Activated CD4-positive, alpha-beta T cell treated with anti-CD3 and anti-CD28 coated beads, Interleukin-2, amount 50 U/mL, for 24 hours (primary cell): Measurements from ENCODE around the gene CASP2.

ENCODE experiments used
- DNase-seq, 2 donors: peaks; one replicate each; pipeline ENCODE4 v3.0.0-alpha.2; 2020; ENCODE audit warnings: low read depth in 1 of 2, low spot score in 1 of 2

The CASP2 gene

GRCh38 chr7:143287935-143288826 is at the start of gene CASP2:
Gene CASP2, plus strand, starts transcription at chr7:143288351. Its CDS starts 105 bp downstream, at chr7:143288456.
- peak; percentile 97 to 98 for DNase-seq

- DNase-seq: no peak
These were observed 48.3 kb upstream of the CASP2 start for GRCh38 chr7:143239813-143240212.

- DNase-seq: peak in 1 of 2 donors; percentile 53
These were observed 47.6 kb upstream of the CASP2 start for GRCh38 chr7:143240291-143241168.

GRCh38 chr7:143242306-143242705 is 45.8 kb upstream of the CASP2 start:
- DNase-seq: no peak

- no peak for DNase-seq
These were observed 45.0 kb upstream of the CASP2 start for GRCh38 chr7:143243111-143243510.

- no peak for DNase-seq
These were observed 44.5 kb upstream of the CASP2 start for GRCh38 chr7:143243614-143244013.

GRCh38 chr7:143244321-143244720 is 43.8 kb upstream of the CASP2 start:
- DNase-seq: no peak

GRCh38 chr7:143245123-143245522 is 43.0 kb upstream of the CASP2 start:
- DNase-seq: no peak

GRCh38 chr7:143247372-143247771 is 40.8 kb upstream of the CASP2 start:
- no peak for DNase-seq

GRCh38 chr7:143248761-143249354 is 39.3 kb upstream of the CASP2 start:
- no peak for DNase-seq

GRCh38 chr7:143250199-143250598 is 38.0 kb upstream of the CASP2 start:
- DNase-seq: no peak

- no peak for DNase-seq
These were observed 37.3 kb upstream of the CASP2 start for GRCh38 chr7:143250822-143251221.

GRCh38 chr7:143252006-143252405 is 36.1 kb upstream of the CASP2 start:
- no peak for DNase-seq

GRCh38 chr7:143255564-143255963 is 32.6 kb upstream of the CASP2 start:
- no peak for DNase-seq

GRCh38 chr7:143256325-143256724 is 31.8 kb upstream of the CASP2 start:
- no peak for DNase-seq

- no peak for DNase-seq
These were observed 31.2 kb upstream of the CASP2 start for GRCh38 chr7:143256932-143257331.

- DNase-seq: no peak
These were observed 30.6 kb upstream of the CASP2 start for GRCh38 chr7:143257501-143257900.

- no peak for DNase-seq
These were observed 29.3 kb upstream of the CASP2 start for GRCh38 chr7:143258831-143259230.

GRCh38 chr7:143259765-143260164 is 28.4 kb upstream of the CASP2 start:
- DNase-seq: no peak

GRCh38 chr7:143261901-143262300 is 26.2 kb upstream of the CASP2 start:
- no peak for DNase-seq
